GM03348 (cell line): ENCODE data around the gene OR4D6.
"Not testable (repeated sequence)": the region's sequence is repeated elsewhere in the genome, so short reads cannot be mapped to it uniquely, and the experiment has no call there.

Experiments used
- DNase-seq: peaks from one replicate; pipeline ENCODE4 v3.0.0; 2012; ENCODE audit warnings: low spot score

The OR4D6 gene

GRCh38 chr11:59456661-59457060, at the start of gene OR4D6:
TSS of gene OR4D6 (plus strand) at chr11:59456961. CDS start at chr11:59456961, 0 bp downstream.
- no peak for DNase-seq

- no peak for DNase-seq
Observed at GRCh38 chr11:59413646-59414045, 43.1 kb upstream of the OR4D6 start.

- no peak for DNase-seq
Observed at GRCh38 chr11:59415111-59415510, 41.6 kb upstream of the OR4D6 start.

GRCh38 chr11:59416613-59417012, 40.1 kb upstream of the OR4D6 start:
- no peak for DNase-seq

GRCh38 chr11:59417023-59417422, 39.7 kb upstream of the OR4D6 start:
- no peak for DNase-seq

- DNase-seq: no peak
Observed at GRCh38 chr11:59418156-59418555, 38.6 kb upstream of the OR4D6 start.

- DNase-seq: no peak
Observed at GRCh38 chr11:59423835-59424234, 32.9 kb upstream of the OR4D6 start.

- DNase-seq: no peak
Observed at GRCh38 chr11:59425131-59425530, 31.6 kb upstream of the OR4D6 start.

- DNase-seq: no peak
Observed at GRCh38 chr11:59426361-59427067, 30.2 kb upstream of the OR4D6 start, which contains the start of gene OR5A2. TSS of gene OR5A2 (minus strand) at chr11:59426413. CDS start at chr11:59422953, 3,460 bp downstream.

GRCh38 chr11:59427068-59427382, 29.7 kb upstream of the OR4D6 start:
- DNase-seq: no peak

GRCh38 chr11:59429924-59430516, 26.7 kb upstream of the OR4D6 start:
- DNase-seq: peak; percentile 59

- no peak for DNase-seq
Observed at GRCh38 chr11:59436169-59436568, 20.6 kb upstream of the OR4D6 start, which contains the start of gene OR5A1. TSS of gene OR5A1 (plus strand) at chr11:59436469. CDS start at chr11:59443169, 6,700 bp downstream.

GRCh38 chr11:59437770-59438169, 19.0 kb upstream of the OR4D6 start:
- no peak for DNase-seq

- DNase-seq: not testable (repeated sequence)
Observed at GRCh38 chr11:59445624-59446023, 11.1 kb upstream of the OR4D6 start.

GRCh38 chr11:59448484-59448883, 8.3 kb upstream of the OR4D6 start:
- no peak for DNase-seq

- no peak for DNase-seq
Observed at GRCh38 chr11:59459916-59460315, 3.2 kb downstream of the OR4D6 start.

- DNase-seq: peak; percentile 16
Observed at GRCh38 chr11:59463190-59463641, 6.5 kb downstream of the OR4D6 start.

GRCh38 chr11:59473015-59473414, 16.3 kb downstream of the OR4D6 start, which contains the start of gene OR4D10:
TSS of gene OR4D10 (plus strand) at chr11:59473315. CDS start at chr11:59477430, 4,115 bp downstream.
- no peak for DNase-seq

GRCh38 chr11:59475176-59475575, 18.4 kb downstream of the OR4D6 start:
- no peak for DNase-seq

- DNase-seq: no peak
Observed at GRCh38 chr11:59479906-59480305, 23.1 kb downstream of the OR4D6 start.

- no peak for DNase-seq
Observed at GRCh38 chr11:59480359-59480758, 23.6 kb downstream of the OR4D6 start.

- no peak for DNase-seq
Observed at GRCh38 chr11:59501931-59502330, 45.2 kb downstream of the OR4D6 start.

GRCh38 chr11:59503276-59503675, 46.5 kb downstream of the OR4D6 start, which contains the start of gene OR4D11:
TSS of gene OR4D11 (plus strand) at chr11:59503576. CDS start at chr11:59503576, 0 bp downstream.
- DNase-seq: no peak
